Stomach (tissue), 9 donors: ENCODE results near the gene ALDH16A1. TPM values are rescaled to one million over a fixed set of nuclear protein-coding genes. Genes with fewer than 3 reads are reported as not detected.

Experiments
- DNase-seq, 2 donors: peaks; one replicate each; pipeline versions ENCODE4 v3.0.0 to v3.0.0-alpha.2; 2013 to 2019
- H3K27ac ChIP-seq, 5 donors: fragments of 200-600 bp in 4 of 5; sonication (generic) in 4 of 5; one replicate each; pipeline ENCODE4 v1.5.1; 2013 to 2019; ENCODE audit warnings: mild to moderate bottlenecking in 1 of 5, moderate library complexity in 1 of 5
- H3K27me3 ChIP-seq, 3 donors: fragments of 200-600 bp; sonication (generic); one replicate each; pipeline ENCODE4 v1.5.1; 2017 to 2019; ENCODE audit warnings: mixed run types in 1 of 3
- H3K36me3 ChIP-seq, 4 donors: fragments of 200-600 bp; sonication (generic); 1 replicate in 3 of 4; 2 replicates in 1 of 4; pipeline ENCODE4 v1.5.1; 2016 to 2019
- H3K4me1 ChIP-seq, 4 donors: fragments of 200-600 bp; sonication (generic); one replicate each; pipeline ENCODE4 v1.5.1; 2016 to 2019
- H3K4me3 ChIP-seq, 4 donors: fragments of 200-600 bp; sonication (generic) in 3 of 4; one replicate each; pipeline ENCODE4 v1.5.1; 2016 to 2019; ENCODE audit warnings: mild to moderate bottlenecking in 1 of 4
- H3K9me3 ChIP-seq, 4 donors: fragments of 200-600 bp; sonication (generic); one replicate each; pipeline ENCODE4 v1.5.1; 2016 to 2019
- CTCF ChIP-seq, 7 experiments: fragments of 450-650 bp in 4 of 7; fragments of 200-600 bp in 3 of 7; sonication (generic) in 3 of 7; IDR thresholded peaks; one replicate each; pipeline ENCODE4 v1.5.1; 2016 to 2019; ENCODE audit warnings: antibody characterized with exemption in 7 of 7, control low read depth in 2 of 7, mild to moderate bottlenecking in 1 of 7
- EP300 ChIP-seq: sonication (generic); formaldehyde crosslinking; IDR thresholded peaks from one replicate; pipeline ENCODE4 v1.6.1; 2017; ENCODE audit warnings: antibody characterized with exemption
- POLR2A ChIP-seq, 4 donors: fragments of 450-650 bp; IDR thresholded peaks; one replicate each; pipeline ENCODE4 v1.6.1; 2016; ENCODE audit warnings: antibody characterized with exemption in 4 of 4, control low read depth in 2 of 4, mild to moderate bottlenecking in 1 of 4, moderate library complexity in 1 of 4
- POLR2AphosphoS5 ChIP-seq, 3 donors: sonication (generic); formaldehyde crosslinking; IDR thresholded peaks; one replicate each; pipeline ENCODE4 v1.6.1; 2016; ENCODE audit warnings: antibody characterized with exemption in 3 of 3
- WGBS, 5 donors: extraction: QIAGEN DNeasy Blood & Tissue Kit in 3 of 5; methylation state at CpG; one replicate each; pipeline versions ENCODE4 v1.1.5 to v1.1.7; 2013 to 2018; 5-methylcytosine and 5-hydroxymethylcytosine counted together
- intact Hi-C: fragments of 100-400 bp; cut with DNase I; formaldehyde crosslinking; loops from one replicate; pipeline ENCODE4 v1.15.1; 2023; ENCODE audit warnings: low total_unique reads
- polyA plus RNA-seq, 3 donors: library from polyadenylated mRNA; stranded (reverse); fragments of 200-250 nt; gene quantifications; one replicate each; pipeline ENCODE4 v1.2.3, GENCODE V29; 2013
- total RNA-seq, 5 donors: library from RNA; depleted of rRNA; stranded (reverse); fragments of >200 nt; gene quantifications; one replicate each; pipeline versions ENCODE4 v1.1.0 to v1.2.3, GENCODE V29; 2014 to 2016
- donor health status: healthy with polysubstance abuse.
- donor health status: Bipolar disorder and iron deficiency.
- donor health status: healthy.

Gene ALDH16A1
- total and polyA plus RNA-seq, 8 donors, result 27.9 to 198 (median 42.5) TPM

- no peak for TF ChIP-seq EP300
- no peak for TF ChIP-seq POLR2A (IDR thresholded peaks at IDR 0.05)
- TF ChIP-seq CTCF (IDR thresholded peaks at IDR 0.05), result no peak
- TF ChIP-seq POLR2AphosphoS5 (IDR thresholded peaks at IDR 0.05), result no peak
- peak overlapping the region in 4 of 5 donors; percentile 91 to 98 (median 97) for H3K27ac ChIP-seq
- peaks cover 44 to 55% (median 53%) of the 10 kb centered on the region in 4 donors for H3K4me1 ChIP-seq
- no peaks in the 10 kb centered on the region for H3K27me3 ChIP-seq
- intact Hi-C loops, result no loop called here
- H3K9me3 ChIP-seq, result no peaks in the 10 kb centered on the region
- WGBS, 5 donors, result 75 to 90% (median 82%) methylated on average over 12 of the region's 12 CpGs
- H3K36me3 ChIP-seq, result peaks cover 32 to 38% (median 36%) of the 10 kb centered on the region in 4 donors
- peak overlapping the region; percentile 72 to 93 (median 84) for H3K4me3 ChIP-seq
- peak in 1 of 2 donors; percentile 22 for DNase-seq
These were observed 44.7 kb downstream of the ALDH16A1 start for GRCh38 chr19:49497789-49498103.

GRCh38 chr19:49498475-49498874, 45.5 kb downstream of the ALDH16A1 start:
- 65 to 80% (median 74%) methylated on average over 7 of the region's 7 CpGs for WGBS, 5 donors
- intact Hi-C loops, result no loop called here
- TF ChIP-seq CTCF (IDR thresholded peaks at IDR 0.05), result no peak
- no peak for TF ChIP-seq POLR2AphosphoS5 (IDR thresholded peaks at IDR 0.05)
- TF ChIP-seq EP300, result no peak
- no peak for TF ChIP-seq POLR2A (IDR thresholded peaks at IDR 0.05)
- Histone ChIP-seq H3K27me3 (no peaks in the 10 kb centered on the region), H3K36me3 (peaks cover 27 to 30% (median 30%) of the 10 kb centered on the region in 4 donors), H3K4me3 (peak overlapping the region in 2 of 4 donors; percentile 72 to 76), H3K27ac (peak overlapping the region in 2 of 5 donors; percentile 80 to 98), H3K4me1 (peaks cover 44 to 62% (median 60%) of the 10 kb centered on the region in 4 donors), H3K9me3 (no peaks in the 10 kb centered on the region)
- no peak for DNase-seq

DNA sequence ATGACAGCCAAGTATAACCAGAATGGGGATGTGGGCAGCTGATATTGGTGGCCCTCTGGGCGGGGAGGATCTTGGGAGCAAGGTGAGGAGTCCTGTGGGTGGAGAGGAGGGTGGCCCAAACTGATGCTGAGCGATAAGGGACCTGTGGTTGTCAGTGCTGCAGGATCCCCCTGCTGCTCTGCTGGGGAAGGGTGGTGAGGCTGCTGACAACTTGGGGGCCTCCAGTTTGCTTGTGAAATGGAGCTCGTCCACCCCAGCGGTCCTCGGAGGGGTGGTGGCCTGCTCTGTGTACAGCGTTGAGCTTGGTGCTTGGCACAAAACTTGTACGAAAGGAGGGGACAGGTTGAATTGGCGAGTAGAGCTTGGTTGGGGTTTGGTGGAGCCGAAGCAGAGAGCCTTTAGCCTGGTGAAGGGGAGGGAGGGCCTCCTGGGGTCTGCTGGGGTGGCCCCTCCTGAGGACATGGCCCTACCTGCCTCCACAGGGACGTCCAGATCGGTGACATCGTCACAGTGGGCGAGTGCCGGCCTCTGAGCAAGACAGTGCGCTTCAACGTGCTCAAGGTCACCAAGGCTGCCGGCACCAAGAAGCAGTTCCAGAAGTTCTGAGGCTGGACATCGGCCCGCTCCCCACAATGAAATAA, 46.1 kb downstream of the ALDH16A1 start:
- Histone ChIP-seq H3K9me3 (no peaks in the 10 kb centered on the region), H3K4me3 (peak overlapping the region; percentile 31 to 76 (median 54)), H3K36me3 (peaks cover 27 to 30% (median 30%) of the 10 kb centered on the region in 4 donors), H3K4me1 (peaks cover 44 to 64% (median 60%) of the 10 kb centered on the region in 4 donors), H3K27me3 (no peaks in the 10 kb centered on the region), H3K27ac (peak overlapping the region; percentile 6 to 80 (median 74))
- intact Hi-C loops, result no loop called here
- DNase-seq, result peak in 1 of 2 donors; percentile 14
- no peak for TF ChIP-seq CTCF (IDR thresholded peaks at IDR 0.05)
- TF ChIP-seq POLR2A (IDR thresholded peaks at IDR 0.05), result no peak
- no peak for TF ChIP-seq EP300
- no peak for TF ChIP-seq POLR2AphosphoS5 (IDR thresholded peaks at IDR 0.05)
- 56 to 68% (median 65%) methylated on average over 17 to 19 of the region's 19 CpGs for WGBS, 5 donors

DNA sequence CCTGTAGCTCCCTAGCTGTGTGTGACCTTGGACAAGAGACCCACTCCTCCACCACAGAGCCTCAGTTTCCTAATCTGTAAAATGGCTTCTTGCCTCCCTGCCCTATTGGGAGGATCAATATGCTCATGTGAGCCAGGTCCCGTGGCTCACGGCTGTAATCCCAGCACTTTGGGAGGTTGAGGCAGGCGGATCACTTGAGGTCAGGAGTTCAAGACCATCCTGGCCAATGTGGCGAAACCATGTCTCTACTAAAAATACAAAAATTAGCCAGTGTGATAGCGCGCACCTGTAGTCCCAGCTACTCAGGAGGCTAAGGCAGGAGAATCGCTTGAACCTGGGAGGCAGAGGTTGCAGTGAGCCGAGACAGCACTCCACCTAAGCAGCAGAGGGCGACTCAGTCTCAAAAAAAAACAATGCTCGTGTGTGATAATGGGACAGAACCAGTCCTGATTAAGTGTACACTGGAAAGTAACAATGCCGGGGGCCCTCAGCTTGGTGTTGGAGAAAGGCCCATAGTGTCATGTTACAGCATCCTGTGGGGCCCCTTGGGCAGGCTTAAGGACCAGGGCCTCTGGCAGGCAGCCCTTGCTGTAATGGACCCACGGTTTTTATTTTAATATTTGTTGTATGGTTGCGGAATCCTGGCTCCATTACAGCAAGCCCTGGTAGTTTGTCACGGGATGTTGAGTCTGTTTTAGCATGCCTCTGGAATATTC, 50.0 kb downstream of the ALDH16A1 start:
- Histone ChIP-seq H3K27me3 (no peaks in the 10 kb centered on the region), H3K9me3 (no peaks in the 10 kb centered on the region), H3K36me3 (peaks cover 21 to 23% (median 22%) of the 10 kb centered on the region in 4 donors), H3K4me3 (no peak overlapping the region), H3K4me1 (peaks cover 29 to 50% (median 40%) of the 10 kb centered on the region in 4 donors), H3K27ac (peak overlapping the region in 1 of 5 donors; percentile 43)
- WGBS, 5 donors, result 33 to 43% (median 37%) methylated on average over 14 of the region's 14 CpGs
- intact Hi-C loops, result no loop called here
- DNase-seq, result peak; percentile 51 to 91
- TF ChIP-seq POLR2A (IDR thresholded peaks at IDR 0.05) (no peak), CTCF (IDR thresholded peaks at IDR 0.05) (peak in 5 of 7 experiments; percentile 41 to 89 (median 71)), POLR2AphosphoS5 (IDR thresholded peaks at IDR 0.05) (peak in 1 of 3 donors; percentile 63)
